Stomach (tissue), 9 donors: ENCODE results near the gene ZSWIM3. TPM values are rescaled to one million over a fixed set of nuclear protein-coding genes. Genes with fewer than 3 reads are reported as not detected.

Source experiments
- DNase-seq, 2 donors: peaks; one replicate each; pipeline versions ENCODE4 v3.0.0 to v3.0.0-alpha.2; 2013 to 2019
- H3K27ac ChIP-seq, 5 donors: fragments of 200-600 bp in 4 of 5; sonication (generic) in 4 of 5; one replicate each; pipeline ENCODE4 v1.5.1; 2013 to 2019; ENCODE audit warnings: mild to moderate bottlenecking in 1 of 5, moderate library complexity in 1 of 5
- H3K27me3 ChIP-seq, 3 donors: fragments of 200-600 bp; sonication (generic); one replicate each; pipeline ENCODE4 v1.5.1; 2017 to 2019; ENCODE audit warnings: mixed run types in 1 of 3
- H3K36me3 ChIP-seq, 4 donors: fragments of 200-600 bp; sonication (generic); 1 replicate in 3 of 4; 2 replicates in 1 of 4; pipeline ENCODE4 v1.5.1; 2016 to 2019
- H3K4me1 ChIP-seq, 4 donors: fragments of 200-600 bp; sonication (generic); one replicate each; pipeline ENCODE4 v1.5.1; 2016 to 2019
- H3K4me3 ChIP-seq, 4 donors: fragments of 200-600 bp; sonication (generic) in 3 of 4; one replicate each; pipeline ENCODE4 v1.5.1; 2016 to 2019; ENCODE audit warnings: mild to moderate bottlenecking in 1 of 4
- H3K9me3 ChIP-seq, 4 donors: fragments of 200-600 bp; sonication (generic); one replicate each; pipeline ENCODE4 v1.5.1; 2016 to 2019
- CTCF ChIP-seq, 7 experiments: fragments of 450-650 bp in 4 of 7; fragments of 200-600 bp in 3 of 7; sonication (generic) in 3 of 7; IDR thresholded peaks; one replicate each; pipeline ENCODE4 v1.5.1; 2016 to 2019; ENCODE audit warnings: antibody characterized with exemption in 7 of 7, control low read depth in 2 of 7, mild to moderate bottlenecking in 1 of 7
- EP300 ChIP-seq: sonication (generic); formaldehyde crosslinking; IDR thresholded peaks from one replicate; pipeline ENCODE4 v1.6.1; 2017; ENCODE audit warnings: antibody characterized with exemption
- POLR2A ChIP-seq, 4 donors: fragments of 450-650 bp; IDR thresholded peaks; one replicate each; pipeline ENCODE4 v1.6.1; 2016; ENCODE audit warnings: antibody characterized with exemption in 4 of 4, control low read depth in 2 of 4, mild to moderate bottlenecking in 1 of 4, moderate library complexity in 1 of 4
- POLR2AphosphoS5 ChIP-seq, 3 donors: sonication (generic); formaldehyde crosslinking; IDR thresholded peaks; one replicate each; pipeline ENCODE4 v1.6.1; 2016; ENCODE audit warnings: antibody characterized with exemption in 3 of 3
- WGBS, 5 donors: extraction: QIAGEN DNeasy Blood & Tissue Kit in 3 of 5; methylation state at CpG; one replicate each; pipeline versions ENCODE4 v1.1.5 to v1.1.7; 2013 to 2018; 5-methylcytosine and 5-hydroxymethylcytosine counted together
- intact Hi-C: fragments of 100-400 bp; cut with DNase I; formaldehyde crosslinking; loops from one replicate; pipeline ENCODE4 v1.15.1; 2023; ENCODE audit warnings: low total_unique reads
- polyA plus RNA-seq, 3 donors: library from polyadenylated mRNA; stranded (reverse); fragments of 200-250 nt; gene quantifications; one replicate each; pipeline ENCODE4 v1.2.3, GENCODE V29; 2013
- total RNA-seq, 5 donors: library from RNA; depleted of rRNA; stranded (reverse); fragments of >200 nt; gene quantifications; one replicate each; pipeline versions ENCODE4 v1.1.0 to v1.2.3, GENCODE V29; 2014 to 2016
- donor health status: healthy with polysubstance abuse.
- donor health status: Bipolar disorder and iron deficiency.
- donor health status: healthy.

The ZSWIM3 gene
- total and polyA plus RNA-seq, 8 donors, result 0.87 to 2.3 (median 1.8) TPM; not detected in 1

DNA sequence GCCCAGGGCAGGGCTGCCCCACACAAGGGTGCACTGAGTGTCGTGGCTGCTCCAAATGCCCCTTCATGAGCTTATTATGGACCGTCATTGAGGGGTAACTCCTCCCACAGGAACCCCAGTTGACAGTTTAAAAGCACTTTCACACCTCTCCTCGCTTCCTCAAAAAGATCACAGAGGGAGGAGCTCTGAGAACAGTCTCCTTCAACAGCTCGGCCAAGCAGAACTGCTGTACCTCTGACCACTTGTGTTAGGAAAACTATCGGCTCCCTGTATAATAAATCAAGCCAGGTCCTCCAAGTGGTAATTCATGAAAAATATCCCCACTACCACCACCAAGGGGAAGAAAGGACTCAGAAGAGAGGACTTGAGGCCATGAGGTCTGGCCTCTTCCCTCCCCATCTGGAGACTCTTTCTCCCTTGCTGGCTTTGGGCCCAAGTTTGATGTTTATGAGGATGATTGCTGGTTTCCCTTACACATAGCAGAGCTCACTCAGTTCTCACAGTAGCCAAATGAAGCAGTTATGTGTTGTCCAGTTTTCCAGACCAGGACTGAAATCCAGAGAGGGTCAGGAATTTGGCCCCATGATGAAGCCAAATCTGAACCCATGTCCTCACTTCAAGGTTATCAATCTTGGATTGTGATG, 15.1 kb upstream of the ZSWIM3 start:
- H3K36me3 ChIP-seq, result peaks cover 55 to 94% (median 80%) of the 10 kb centered on the region in 4 donors
- peak overlapping the region in 4 of 5 donors; percentile 21 to 56 (median 51) for H3K27ac ChIP-seq
- 42 to 71% (median 65%) methylated on average over 5 of the region's 5 CpGs for WGBS, 5 donors
- H3K9me3 ChIP-seq, result no peaks in the 10 kb centered on the region
- peaks cover 0 to 49% (median 21%) of the 10 kb centered on the region in 4 donors for H3K4me1 ChIP-seq
- no peak for DNase-seq
- no peaks in the 10 kb centered on the region for H3K27me3 ChIP-seq
- TF ChIP-seq EP300 (no peak), CTCF (IDR thresholded peaks at IDR 0.05) (no peak), POLR2A (IDR thresholded peaks at IDR 0.05) (no peak), POLR2AphosphoS5 (IDR thresholded peaks at IDR 0.05) (no peak)
- intact Hi-C loops, result no loop called here
- H3K4me3 ChIP-seq, result no peak overlapping the region

GRCh38 chr20:45843506-45843905, 13.9 kb upstream of the ZSWIM3 start:
- WGBS, 5 donors, result 91 to 95% (median 94%) methylated on average over 13 to 14 of the region's 14 CpGs

DNA sequence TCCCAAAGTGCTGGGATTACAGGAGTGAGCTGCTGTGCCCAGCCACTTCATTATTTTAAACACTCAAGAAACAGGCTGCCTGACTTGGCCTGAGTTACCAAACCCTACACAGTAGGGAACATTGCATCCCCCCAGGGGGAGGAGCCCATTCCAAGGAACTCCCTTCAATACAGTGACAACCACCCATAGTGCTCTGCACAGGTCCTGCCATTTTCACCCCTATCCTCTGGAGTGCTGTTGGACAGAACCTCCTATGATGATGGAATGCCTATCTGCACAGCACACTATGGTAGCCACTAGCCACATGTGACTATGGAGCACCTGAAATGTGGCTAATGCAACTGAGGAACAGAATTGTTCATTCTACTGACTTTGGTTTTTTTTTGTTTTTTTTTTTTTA, 12.0 kb upstream of the ZSWIM3 start:
- intact Hi-C loops, result no loop called here
- Histone ChIP-seq H3K4me3 (no peak overlapping the region), H3K9me3 (no peaks in the 10 kb centered on the region), H3K27me3 (no peaks in the 10 kb centered on the region), H3K4me1 (peaks cover 0 to 35% (median 16%) of the 10 kb centered on the region in 4 donors), H3K36me3 (peaks cover 56 to 97% (median 90%) of the 10 kb centered on the region in 4 donors), H3K27ac (no peak overlapping the region)
- TF ChIP-seq CTCF (IDR thresholded peaks at IDR 0.05) (no peak), EP300 (no peak), POLR2AphosphoS5 (IDR thresholded peaks at IDR 0.05) (no peak), POLR2A (IDR thresholded peaks at IDR 0.05) (no peak)
- no peak for DNase-seq

More at GRCh38 chr20:45843506-45843905, 13.9 kb upstream of the ZSWIM3 start:
- peaks cover 59 to 97% (median 89%) of the 10 kb centered on the region in 4 donors for H3K36me3 ChIP-seq
- no peak for DNase-seq
- H3K4me3 ChIP-seq, result no peak overlapping the region
- intact Hi-C loops, result no loop called here
- no peaks in the 10 kb centered on the region for H3K9me3 ChIP-seq
- TF ChIP-seq CTCF (IDR thresholded peaks at IDR 0.05), result no peak
- TF ChIP-seq POLR2A (IDR thresholded peaks at IDR 0.05), result no peak
- no peak for TF ChIP-seq POLR2AphosphoS5 (IDR thresholded peaks at IDR 0.05)
- TF ChIP-seq EP300, result no peak
- H3K4me1 ChIP-seq, result peaks cover 0 to 41% (median 17%) of the 10 kb centered on the region in 4 donors
- H3K27ac ChIP-seq, result peak overlapping the region in 2 of 5 donors; percentile 50 to 56
- no peaks in the 10 kb centered on the region for H3K27me3 ChIP-seq

DNA sequence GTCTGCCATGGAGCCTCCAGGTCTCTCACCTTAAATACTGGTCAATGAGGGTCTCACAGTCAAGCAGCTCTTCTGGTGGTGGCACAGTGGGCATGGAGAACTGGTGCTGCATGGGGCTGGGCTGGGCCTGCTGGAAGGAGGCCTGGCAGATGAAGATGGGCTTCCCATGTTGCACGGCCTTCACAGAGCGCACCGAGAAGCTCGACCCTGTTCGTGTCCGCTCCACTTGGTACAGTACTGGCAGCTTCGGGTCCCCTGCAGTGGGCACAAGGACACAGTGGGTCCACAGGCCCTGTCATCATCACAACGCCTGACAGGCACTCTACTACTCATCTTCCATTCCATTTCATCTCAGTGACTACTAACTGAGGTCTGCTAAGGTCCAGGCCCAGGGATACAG, 9.0 kb upstream of the ZSWIM3 start:
- Histone ChIP-seq H3K36me3 (peaks cover 33 to 95% (median 80%) of the 10 kb centered on the region in 4 donors), H3K27ac (no peak overlapping the region), H3K4me3 (no peak overlapping the region), H3K27me3 (no peaks in the 10 kb centered on the region), H3K4me1 (peaks cover 0 to 20% (median 13%) of the 10 kb centered on the region in 4 donors), H3K9me3 (no peaks in the 10 kb centered on the region)
- no peak for TF ChIP-seq POLR2AphosphoS5 (IDR thresholded peaks at IDR 0.05)
- 94 to 99% (median 97%) methylated on average over 8 of the region's 8 CpGs for WGBS, 5 donors
- DNase-seq, result no peak
- intact Hi-C loops, result no loop called here

GRCh38 chr20:45848969-45849582, 8.3 kb upstream of the ZSWIM3 start:
- DNase-seq, result no peak
- WGBS, 5 donors, result 89 to 92% (median 91%) methylated on average over 8 of the region's 8 CpGs
- Histone ChIP-seq H3K9me3 (no peaks in the 10 kb centered on the region), H3K4me1 (peaks cover 0 to 23% (median 17%) of the 10 kb centered on the region in 4 donors), H3K4me3 (no peak overlapping the region), H3K27ac (no peak overlapping the region), H3K27me3 (no peaks in the 10 kb centered on the region), H3K36me3 (peaks cover 27 to 95% (median 78%) of the 10 kb centered on the region in 4 donors)
- TF ChIP-seq CTCF (IDR thresholded peaks at IDR 0.05) (no peak), EP300 (no peak), POLR2AphosphoS5 (IDR thresholded peaks at IDR 0.05) (no peak), POLR2A (IDR thresholded peaks at IDR 0.05) (no peak)
- intact Hi-C loops, result no loop called here
